ENCODE measurements around the gene C1orf50. TPM values are rescaled to one million over a fixed set of nuclear protein-coding genes. Genes with fewer than 3 reads are reported as not detected.

The C1orf50 gene
- total and polyA plus RNA-seq, 2 donors from 2014 or later, result 7.5 to 14.6 TPM

- no peak overlapping the region for H3K4me3 ChIP-seq (ENCODE audit: low read length in 3 of 3)
- no peaks in the 10 kb centered on the region for H3K27me3 ChIP-seq (ENCODE audit: control insufficient read depth, insufficient read depth, low read length)
- DNase-seq (no peak), FAIRE-seq (no peak)
- TF ChIP-seq, protein P1, sequence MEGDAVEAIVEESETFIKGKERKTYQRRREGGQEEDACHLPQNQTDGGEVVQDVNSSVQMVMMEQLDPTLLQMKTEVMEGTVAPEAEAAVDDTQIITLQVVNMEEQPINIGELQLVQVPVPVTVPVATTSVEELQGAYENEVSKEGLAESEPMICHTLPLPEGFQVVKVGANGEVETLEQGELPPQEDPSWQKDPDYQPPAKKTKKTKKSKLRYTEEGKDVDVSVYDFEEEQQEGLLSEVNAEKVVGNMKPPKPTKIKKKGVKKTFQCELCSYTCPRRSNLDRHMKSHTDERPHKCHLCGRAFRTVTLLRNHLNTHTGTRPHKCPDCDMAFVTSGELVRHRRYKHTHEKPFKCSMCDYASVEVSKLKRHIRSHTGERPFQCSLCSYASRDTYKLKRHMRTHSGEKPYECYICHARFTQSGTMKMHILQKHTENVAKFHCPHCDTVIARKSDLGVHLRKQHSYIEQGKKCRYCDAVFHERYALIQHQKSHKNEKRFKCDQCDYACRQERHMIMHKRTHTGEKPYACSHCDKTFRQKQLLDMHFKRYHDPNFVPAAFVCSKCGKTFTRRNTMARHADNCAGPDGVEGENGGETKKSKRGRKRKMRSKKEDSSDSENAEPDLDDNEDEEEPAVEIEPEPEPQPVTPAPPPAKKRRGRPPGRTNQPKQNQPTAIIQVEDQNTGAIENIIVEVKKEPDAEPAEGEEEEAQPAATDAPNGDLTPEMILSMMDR (IDR thresholded peaks at IDR 0.05; ENCODE audit: borderline replicate concordance, extremely low read depth, insufficient read depth), result no peak
- H3K36me3 ChIP-seq (ENCODE audit: control insufficient read depth in 2 of 3, insufficient read depth in 3 of 3, low read length in 3 of 3), result peaks cover 13 to 38% (median 31%) of the 10 kb centered on the region in 3 donors
- H3K4me1 ChIP-seq (ENCODE audit: control insufficient read depth in 2 of 3, insufficient read depth in 2 of 3, low read depth in 1 of 3, low read length in 3 of 3), result peaks cover 0 to 2% (median 0%) of the 10 kb centered on the region in 3 donors
- no peaks in the 10 kb centered on the region for H3K9me3 ChIP-seq (ENCODE audit: control insufficient read depth in 2 of 3, insufficient read depth in 1 of 3, low read length in 3 of 3)
- no peak overlapping the region for H3K9ac ChIP-seq (ENCODE audit: low read length in 3 of 3)
- H3K27ac ChIP-seq (ENCODE audit: low read depth in 2 of 2, low read length in 2 of 2), result no peak overlapping the region
- intact Hi-C loops (cut with DNase I), result no loop called here
These were observed 9.2 kb upstream of the C1orf50 start for GRCh38 chr1:42757892-42758275.

GRCh38 chr1:42758641-42759040 is 8.4 kb upstream of the C1orf50 start:
- no peaks in the 10 kb centered on the region for H3K27me3 ChIP-seq (ENCODE audit: control insufficient read depth, insufficient read depth, low read length)

GRCh38 chr1:42759114-42759513 is 7.9 kb upstream of the C1orf50 start:
- no peaks in the 10 kb centered on the region for H3K27me3 ChIP-seq (ENCODE audit: control insufficient read depth, insufficient read depth, low read length)
- intact Hi-C loops (cut with DNase I), result no loop called here
- DNase-seq, result no peak
- H3K4me3 ChIP-seq (ENCODE audit: low read length in 3 of 3), result no peak overlapping the region
- H3K27ac ChIP-seq (ENCODE audit: low read depth in 2 of 2, low read length in 2 of 2), result no peak overlapping the region
- peaks cover 10 to 34% (median 29%) of the 10 kb centered on the region in 3 donors for H3K36me3 ChIP-seq (ENCODE audit: control insufficient read depth in 2 of 3, insufficient read depth in 3 of 3, low read length in 3 of 3)
- FAIRE-seq, result no peak
- peaks cover 0 to 2% (median 0%) of the 10 kb centered on the region in 3 donors for H3K4me1 ChIP-seq (ENCODE audit: control insufficient read depth in 2 of 3, insufficient read depth in 2 of 3, low read depth in 1 of 3, low read length in 3 of 3)
- TF ChIP-seq, protein P1 (IDR thresholded peaks at IDR 0.05; ENCODE audit: borderline replicate concordance, extremely low read depth, insufficient read depth), result no peak
- H3K9me3 ChIP-seq (ENCODE audit: control insufficient read depth in 2 of 3, insufficient read depth in 1 of 3, low read length in 3 of 3), result no peaks in the 10 kb centered on the region
- H3K9ac ChIP-seq (ENCODE audit: low read length in 3 of 3), result no peak overlapping the region

More at GRCh38 chr1:42758641-42759040, 8.4 kb upstream of the C1orf50 start:
- no peak for FAIRE-seq
- peaks cover 10 to 37% (median 31%) of the 10 kb centered on the region in 3 donors for H3K36me3 ChIP-seq (ENCODE audit: control insufficient read depth in 2 of 3, insufficient read depth in 3 of 3, low read length in 3 of 3)
- DNase-seq, result no peak
- H3K27ac ChIP-seq (ENCODE audit: low read depth in 2 of 2, low read length in 2 of 2), result no peak overlapping the region
- no peak overlapping the region for H3K4me3 ChIP-seq (ENCODE audit: low read length in 3 of 3)
- no peaks in the 10 kb centered on the region for H3K9me3 ChIP-seq (ENCODE audit: control insufficient read depth in 2 of 3, insufficient read depth in 1 of 3, low read length in 3 of 3)
- H3K9ac ChIP-seq (ENCODE audit: low read length in 3 of 3), result no peak overlapping the region
- intact Hi-C loops (cut with DNase I), result no loop called here
- TF ChIP-seq, protein P1 (IDR thresholded peaks at IDR 0.05; ENCODE audit: borderline replicate concordance, extremely low read depth, insufficient read depth), result no peak
- H3K4me1 ChIP-seq (ENCODE audit: control insufficient read depth in 2 of 3, insufficient read depth in 2 of 3, low read depth in 1 of 3, low read length in 3 of 3), result peaks cover 0 to 2% (median 0%) of the 10 kb centered on the region in 3 donors

DNA sequence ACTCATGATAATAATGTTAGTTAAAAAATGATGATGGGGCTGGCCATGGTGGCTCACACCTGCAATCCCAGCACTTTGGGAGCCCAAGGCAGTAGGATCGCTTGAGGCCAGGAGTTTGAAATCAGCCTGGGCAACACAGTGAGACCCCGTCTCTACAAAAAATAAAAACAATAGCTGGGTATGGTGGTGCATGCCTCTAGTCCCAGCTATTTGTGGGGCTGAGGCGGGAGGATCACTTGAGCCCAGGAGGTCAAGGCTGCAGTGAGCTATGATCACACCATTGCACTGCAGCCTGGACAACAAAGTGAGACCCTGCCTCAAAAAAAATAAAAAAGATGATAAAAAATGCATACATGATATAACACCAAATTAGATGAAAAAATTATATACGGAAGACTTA is 5.5 kb upstream of the C1orf50 start:
- Histone ChIP-seq H3K9ac (ENCODE audit: low read length in 3 of 3) (no peak overlapping the region), H3K27me3 (ENCODE audit: control insufficient read depth, insufficient read depth, low read length) (no peaks in the 10 kb centered on the region), H3K4me1 (ENCODE audit: control insufficient read depth in 2 of 3, insufficient read depth in 2 of 3, low read depth in 1 of 3, low read length in 3 of 3) (peaks cover 0 to 10% (median 0%) of the 10 kb centered on the region in 3 donors), H3K27ac (ENCODE audit: low read depth in 2 of 2, low read length in 2 of 2) (no peak overlapping the region), H3K36me3 (ENCODE audit: control insufficient read depth in 2 of 3, insufficient read depth in 3 of 3, low read length in 3 of 3) (peaks cover 5 to 18% (median 11%) of the 10 kb centered on the region in 3 donors), H3K4me3 (ENCODE audit: low read length in 3 of 3) (no peak overlapping the region), H3K9me3 (ENCODE audit: control insufficient read depth in 2 of 3, insufficient read depth in 1 of 3, low read length in 3 of 3) (no peaks in the 10 kb centered on the region)
- DNase-seq, result no peak
- no peak for FAIRE-seq
- intact Hi-C loops (cut with DNase I), result no loop called here
- TF ChIP-seq, protein P1 (IDR thresholded peaks at IDR 0.05; ENCODE audit: borderline replicate concordance, extremely low read depth, insufficient read depth), result no peak
